ENCODE measurements around the gene ZC3H11A.
"Not testable (repeated sequence)": the region's sequence is repeated elsewhere in the genome, so short reads cannot be mapped to it uniquely, and the experiment has no call there.

Gene ZC3H11A

GRCh38 chr1:203795441-203796235 lies at the start of gene ZC3H11A, which contains the start of gene ZBED6:
Gene ZC3H11A, plus strand, starts transcription at chr1:203795623. Its CDS starts 21,448 bp downstream, at chr1:203817071.
Gene ZBED6, plus strand, starts transcription at chr1:203795623. Its CDS starts 1,900 bp downstream, at chr1:203797523.
- no peak for TF ChIP-seq CTCF (IDR thresholded peaks at IDR 0.05; ENCODE audit: low read depth, low read length, missing control alignments)
- H3K4me3 ChIP-seq (replicated peaks; ENCODE audit: low read depth, low read length) = peak within 1 kb of the TSS; percentile 59
- peak; percentile 93 for DNase-seq (ENCODE audit: extremely low read depth, low read depth)

GRCh38 chr1:203746281-203746680 lies 49.1 kb upstream of the ZC3H11A start:
- TF ChIP-seq CTCF (IDR thresholded peaks at IDR 0.05; ENCODE audit: low read depth, low read length, missing control alignments) = no peak
- DNase-seq (ENCODE audit: extremely low read depth, low read depth) = no peak
- no peak overlapping the region for H3K4me3 ChIP-seq (replicated peaks; ENCODE audit: low read depth, low read length)

- no peak for DNase-seq (ENCODE audit: extremely low read depth, low read depth)
- no peak for TF ChIP-seq CTCF (IDR thresholded peaks at IDR 0.05; ENCODE audit: low read depth, low read length, missing control alignments)
- H3K4me3 ChIP-seq (replicated peaks; ENCODE audit: low read depth, low read length) = no peak overlapping the region
Observed at GRCh38 chr1:203751051-203751450, 44.4 kb upstream of the ZC3H11A start.

GRCh38 chr1:203751618-203752361 lies 43.6 kb upstream of the ZC3H11A start:
- DNase-seq (ENCODE audit: extremely low read depth, low read depth); H3K4me3 ChIP-seq (replicated peaks; ENCODE audit: low read depth, low read length): not testable (repeated sequence)

- DNase-seq (ENCODE audit: extremely low read depth, low read depth) = no peak
- no peak for TF ChIP-seq CTCF (IDR thresholded peaks at IDR 0.05; ENCODE audit: low read depth, low read length, missing control alignments)
- no peak overlapping the region for H3K4me3 ChIP-seq (replicated peaks; ENCODE audit: low read depth, low read length)
Observed at GRCh38 chr1:203754455-203754864, 41.0 kb upstream of the ZC3H11A start.

- DNase-seq (ENCODE audit: extremely low read depth, low read depth) = no peak
- TF ChIP-seq CTCF (IDR thresholded peaks at IDR 0.05; ENCODE audit: low read depth, low read length, missing control alignments) = no peak
Observed at GRCh38 chr1:203756036-203756435, 39.4 kb upstream of the ZC3H11A start.

GRCh38 chr1:203758749-203759148 lies 36.7 kb upstream of the ZC3H11A start:
- DNase-seq (ENCODE audit: extremely low read depth, low read depth); H3K4me3 ChIP-seq (replicated peaks; ENCODE audit: low read depth, low read length): not testable (repeated sequence)

More at GRCh38 chr1:203756036-203756435, 39.4 kb upstream of the ZC3H11A start:
- H3K4me3 ChIP-seq (replicated peaks; ENCODE audit: low read depth, low read length) = no peak overlapping the region

All from HFF-Myc (cell line).